ENCODE data around the gene KPRP. TPM values are rescaled to one million over a fixed set of nuclear protein-coding genes. Genes with fewer than 3 reads are reported as not detected.

Gene KPRP
- total and polyA plus RNA-seq, 2 experiments from 2014 or later = not detected

DNA sequence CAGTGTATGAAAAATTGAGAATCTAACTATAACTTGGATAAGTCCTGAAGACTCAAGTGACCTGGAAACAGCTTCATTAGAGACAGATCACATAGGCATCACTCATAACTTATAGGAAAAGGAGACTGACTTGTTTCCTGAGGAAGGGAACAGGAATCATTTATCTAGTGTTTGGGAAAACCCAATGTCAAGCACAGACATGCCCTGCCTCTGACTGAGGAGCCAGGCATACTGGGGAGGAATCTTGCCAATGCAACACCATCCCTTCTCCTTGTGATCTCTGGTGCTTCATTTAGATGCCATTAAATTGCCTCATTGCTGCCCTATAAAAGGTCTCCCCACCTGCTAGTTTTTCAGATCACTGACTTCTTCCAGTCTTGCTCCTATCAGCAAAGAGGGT lies 39.6 kb upstream of the KPRP start:
- no peak overlapping the region for H3K4me3 ChIP-seq
- no peaks in the 10 kb centered on the region for H3F3A ChIP-seq (replicated peaks; ENCODE audit: low read depth)
- TF ChIP-seq EZH2 (IDR thresholded peaks at IDR 0.05; ENCODE audit: low read depth, unreplicated experiment) = no peak
- TF ChIP-seq, protein P1, sequence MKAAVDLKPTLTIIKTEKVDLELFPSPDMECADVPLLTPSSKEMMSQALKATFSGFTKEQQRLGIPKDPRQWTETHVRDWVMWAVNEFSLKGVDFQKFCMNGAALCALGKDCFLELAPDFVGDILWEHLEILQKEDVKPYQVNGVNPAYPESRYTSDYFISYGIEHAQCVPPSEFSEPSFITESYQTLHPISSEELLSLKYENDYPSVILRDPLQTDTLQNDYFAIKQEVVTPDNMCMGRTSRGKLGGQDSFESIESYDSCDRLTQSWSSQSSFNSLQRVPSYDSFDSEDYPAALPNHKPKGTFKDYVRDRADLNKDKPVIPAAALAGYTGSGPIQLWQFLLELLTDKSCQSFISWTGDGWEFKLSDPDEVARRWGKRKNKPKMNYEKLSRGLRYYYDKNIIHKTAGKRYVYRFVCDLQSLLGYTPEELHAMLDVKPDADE (IDR thresholded peaks at IDR 0.05) = no peak
- TF ChIP-seq POLR2AphosphoS5 (IDR thresholded peaks at IDR 0.05; ENCODE audit: low read depth) = no peak
- TF ChIP-seq, protein P2, sequence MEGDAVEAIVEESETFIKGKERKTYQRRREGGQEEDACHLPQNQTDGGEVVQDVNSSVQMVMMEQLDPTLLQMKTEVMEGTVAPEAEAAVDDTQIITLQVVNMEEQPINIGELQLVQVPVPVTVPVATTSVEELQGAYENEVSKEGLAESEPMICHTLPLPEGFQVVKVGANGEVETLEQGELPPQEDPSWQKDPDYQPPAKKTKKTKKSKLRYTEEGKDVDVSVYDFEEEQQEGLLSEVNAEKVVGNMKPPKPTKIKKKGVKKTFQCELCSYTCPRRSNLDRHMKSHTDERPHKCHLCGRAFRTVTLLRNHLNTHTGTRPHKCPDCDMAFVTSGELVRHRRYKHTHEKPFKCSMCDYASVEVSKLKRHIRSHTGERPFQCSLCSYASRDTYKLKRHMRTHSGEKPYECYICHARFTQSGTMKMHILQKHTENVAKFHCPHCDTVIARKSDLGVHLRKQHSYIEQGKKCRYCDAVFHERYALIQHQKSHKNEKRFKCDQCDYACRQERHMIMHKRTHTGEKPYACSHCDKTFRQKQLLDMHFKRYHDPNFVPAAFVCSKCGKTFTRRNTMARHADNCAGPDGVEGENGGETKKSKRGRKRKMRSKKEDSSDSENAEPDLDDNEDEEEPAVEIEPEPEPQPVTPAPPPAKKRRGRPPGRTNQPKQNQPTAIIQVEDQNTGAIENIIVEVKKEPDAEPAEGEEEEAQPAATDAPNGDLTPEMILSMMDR (conservative IDR thresholded peaks at IDR 0.05; ENCODE audit: low read depth in 2 of 2) = no peak
- no peak for TF ChIP-seq ZNF114 (CRISPR knock-in tag; IDR thresholded peaks at IDR 0.05)
- no peak for TF ChIP-seq STAT1 (IDR thresholded peaks at IDR 0.05; ENCODE audit: unreplicated experiment)
- TF ChIP-seq NANOG (IDR thresholded peaks at IDR 0.05; ENCODE audit: borderline replicate concordance) = no peak
- TF ChIP-seq ZNF331 (CRISPR knock-in tag; IDR thresholded peaks at IDR 0.05; ENCODE audit: low read depth) = no peak
- TF ChIP-seq CREB1 (CRISPR knock-in tag; IDR thresholded peaks at IDR 0.05; ENCODE audit: low read depth) = no peak
- TF ChIP-seq, protein P3, sequence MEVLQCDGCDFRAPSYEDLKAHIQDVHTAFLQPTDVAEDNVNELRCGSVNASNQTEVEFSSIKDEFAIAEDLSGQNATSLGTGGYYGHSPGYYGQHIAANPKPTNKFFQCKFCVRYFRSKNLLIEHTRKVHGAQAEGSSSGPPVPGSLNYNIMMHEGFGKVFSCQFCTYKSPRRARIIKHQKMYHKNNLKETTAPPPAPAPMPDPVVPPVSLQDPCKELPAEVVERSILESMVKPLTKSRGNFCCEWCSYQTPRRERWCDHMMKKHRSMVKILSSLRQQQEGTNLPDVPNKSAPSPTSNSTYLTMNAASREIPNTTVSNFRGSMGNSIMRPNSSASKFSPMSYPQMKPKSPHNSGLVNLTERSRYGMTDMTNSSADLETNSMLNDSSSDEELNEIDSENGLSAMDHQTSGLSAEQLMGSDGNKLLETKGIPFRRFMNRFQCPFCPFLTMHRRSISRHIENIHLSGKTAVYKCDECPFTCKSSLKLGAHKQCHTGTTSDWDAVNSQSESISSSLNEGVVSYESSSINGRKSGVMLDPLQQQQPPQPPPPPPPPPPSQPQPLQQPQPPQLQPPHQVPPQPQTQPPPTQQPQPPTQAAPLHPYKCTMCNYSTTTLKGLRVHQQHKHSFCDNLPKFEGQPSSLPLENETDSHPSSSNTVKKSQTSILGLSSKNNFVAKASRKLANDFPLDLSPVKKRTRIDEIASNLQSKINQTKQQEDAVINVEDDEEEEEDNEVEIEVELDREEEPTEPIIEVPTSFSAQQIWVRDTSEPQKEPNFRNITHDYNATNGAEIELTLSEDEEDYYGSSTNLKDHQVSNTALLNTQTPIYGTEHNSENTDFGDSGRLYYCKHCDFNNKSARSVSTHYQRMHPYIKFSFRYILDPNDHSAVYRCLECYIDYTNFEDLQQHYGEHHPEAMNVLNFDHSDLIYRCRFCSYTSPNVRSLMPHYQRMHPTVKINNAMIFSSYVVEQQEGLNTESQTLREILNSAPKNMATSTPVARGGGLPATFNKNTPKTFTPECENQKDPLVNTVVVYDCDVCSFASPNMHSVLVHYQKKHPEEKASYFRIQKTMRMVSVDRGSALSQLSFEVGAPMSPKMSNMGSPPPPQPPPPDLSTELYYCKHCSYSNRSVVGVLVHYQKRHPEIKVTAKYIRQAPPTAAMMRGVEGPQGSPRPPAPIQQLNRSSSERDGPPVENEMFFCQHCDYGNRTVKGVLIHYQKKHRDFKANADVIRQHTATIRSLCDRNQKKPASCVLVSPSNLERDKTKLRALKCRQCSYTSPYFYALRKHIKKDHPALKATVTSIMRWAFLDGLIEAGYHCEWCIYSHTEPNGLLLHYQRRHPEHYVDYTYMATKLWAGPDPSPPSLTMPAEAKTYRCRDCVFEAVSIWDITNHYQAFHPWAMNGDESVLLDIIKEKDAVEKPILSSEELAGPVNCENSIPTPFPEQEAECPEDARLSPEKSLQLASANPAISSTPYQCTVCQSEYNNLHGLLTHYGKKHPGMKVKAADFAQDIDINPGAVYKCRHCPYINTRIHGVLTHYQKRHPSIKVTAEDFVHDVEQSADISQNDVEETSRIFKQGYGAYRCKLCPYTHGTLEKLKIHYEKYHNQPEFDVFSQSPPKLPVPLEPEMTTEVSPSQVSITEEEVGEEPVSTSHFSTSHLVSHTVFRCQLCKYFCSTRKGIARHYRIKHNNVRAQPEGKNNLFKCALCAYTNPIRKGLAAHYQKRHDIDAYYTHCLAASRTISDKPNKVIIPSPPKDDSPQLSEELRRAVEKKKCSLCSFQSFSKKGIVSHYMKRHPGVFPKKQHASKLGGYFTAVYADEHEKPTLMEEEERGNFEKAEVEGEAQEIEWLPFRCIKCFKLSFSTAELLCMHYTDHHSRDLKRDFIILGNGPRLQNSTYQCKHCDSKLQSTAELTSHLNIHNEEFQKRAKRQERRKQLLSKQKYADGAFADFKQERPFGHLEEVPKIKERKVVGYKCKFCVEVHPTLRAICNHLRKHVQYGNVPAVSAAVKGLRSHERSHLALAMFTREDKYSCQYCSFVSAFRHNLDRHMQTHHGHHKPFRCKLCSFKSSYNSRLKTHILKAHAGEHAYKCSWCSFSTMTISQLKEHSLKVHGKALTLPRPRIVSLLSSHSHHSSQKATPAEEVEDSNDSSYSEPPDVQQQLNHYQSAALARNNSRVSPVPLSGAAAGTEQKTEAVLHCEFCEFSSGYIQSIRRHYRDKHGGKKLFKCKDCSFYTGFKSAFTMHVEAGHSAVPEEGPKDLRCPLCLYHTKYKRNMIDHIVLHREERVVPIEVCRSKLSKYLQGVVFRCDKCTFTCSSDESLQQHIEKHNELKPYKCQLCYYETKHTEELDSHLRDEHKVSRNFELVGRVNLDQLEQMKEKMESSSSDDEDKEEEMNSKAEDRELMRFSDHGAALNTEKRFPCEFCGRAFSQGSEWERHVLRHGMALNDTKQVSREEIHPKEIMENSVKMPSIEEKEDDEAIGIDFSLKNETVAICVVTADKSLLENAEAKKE (CRISPR knock-in tag; IDR thresholded peaks at IDR 0.05) = no peak
- no peak for TF ChIP-seq REST (IDR thresholded peaks at IDR 0.05; ENCODE audit: unreplicated experiment)
- TF ChIP-seq JUNB (IDR thresholded peaks at IDR 0.05; ENCODE audit: unreplicated experiment) = no peak
- TF ChIP-seq EZH2phosphoT487 (IDR thresholded peaks at IDR 0.05; ENCODE audit: unreplicated experiment) = no peak
- H3K9me2 ChIP-seq (ENCODE audit: insufficient read depth) = peaks cover 7% of the 10 kb centered on the region; the same call in 1 of the 2 replicates
- DNase-seq (ENCODE audit: low spot score) = no peak
- Mint-ChIP-seq H3K9me3 (no peaks in the 10 kb centered on the region; the same call in 2 of the 3 replicates), H3K27ac (no peak overlapping the region), H3K36me3 (ENCODE audit: low read depth) (no peaks in the 10 kb centered on the region), H3K4me3 (no peak overlapping the region), H3K27me3 (ENCODE audit: insufficient read depth, low read depth, poor library complexity) (peaks cover 13% of the 10 kb centered on the region), H3K4me1 (no peaks in the 10 kb centered on the region)
- no peak overlapping the region for H3K27ac ChIP-seq (ENCODE audit: low read depth)
- H3K36me3 ChIP-seq (ENCODE audit: insufficient read depth) = no peaks in the 10 kb centered on the region
- no peak overlapping the region for H3K4me2 ChIP-seq
- no peaks in the 10 kb centered on the region for H3K4me1 ChIP-seq (ENCODE audit: insufficient read depth)
- no peak for ATAC-seq
- H3K79me2 ChIP-seq (replicated peaks; ENCODE audit: insufficient read depth) = no peaks in the 10 kb centered on the region
- no peaks in the 10 kb centered on the region for H4K20me1 ChIP-seq (replicated peaks; ENCODE audit: insufficient read depth)
- H3K27me3 ChIP-seq (ENCODE audit: insufficient read depth) = no peaks in the 10 kb centered on the region
- H2AFZ ChIP-seq = no peak overlapping the region

All from GM23338 (cell line).